Measurements from ENCODE around the gene MSX1.

The MSX1 gene

DNA sequence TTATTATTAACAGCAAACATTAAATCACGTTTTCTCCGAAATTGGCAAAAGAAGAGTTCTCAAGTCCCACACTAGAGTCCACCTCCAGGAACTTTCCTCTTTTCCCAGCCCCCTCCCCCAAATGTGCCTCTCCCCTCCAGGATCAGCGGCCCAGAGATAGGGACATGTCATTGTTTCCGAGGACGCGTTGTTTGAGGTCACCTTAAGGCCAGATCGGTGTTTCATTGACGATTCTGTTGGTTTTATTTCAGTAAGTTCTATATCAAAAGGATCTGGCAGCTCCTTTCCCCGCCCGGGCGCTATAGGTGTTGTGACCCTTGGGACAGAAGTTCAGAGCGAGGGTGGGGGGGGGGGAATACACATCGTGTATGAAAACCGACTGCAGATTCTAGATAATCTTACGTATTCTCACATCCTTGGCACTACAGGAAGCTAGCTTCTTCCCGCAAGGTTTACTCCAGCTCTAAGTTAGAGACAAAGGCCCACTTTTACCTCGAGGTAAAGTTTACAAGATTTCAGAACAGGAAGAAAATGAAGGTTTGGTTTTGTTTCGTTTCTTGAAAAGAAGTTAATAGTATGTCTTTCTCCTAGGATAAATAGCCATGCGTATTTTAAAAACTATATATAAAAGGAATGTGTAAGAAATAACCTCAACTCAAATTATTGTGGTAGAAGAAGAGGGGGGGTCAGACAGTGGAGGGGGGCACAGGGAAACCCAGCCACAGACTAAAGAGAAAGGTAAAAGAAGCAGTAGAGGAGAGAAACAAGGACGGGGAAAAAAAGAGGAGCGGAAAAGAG lies 739 bp upstream of the MSX1 start:
- Mint-ChIP-seq H3K27ac (peak overlapping the region; percentile 62), H3K9me3 (peaks cover 5% of the 10 kb centered on the region), H3K36me3 (ENCODE audit: low read depth) (peaks cover 10% of the 10 kb centered on the region), H3K27me3 (ENCODE audit: low read depth) (peaks cover 80% of the 10 kb centered on the region), H3K4me3 (peak overlapping the region; percentile 37), H3K4me1 (ENCODE audit: low read depth) (peaks cover 11% of the 10 kb centered on the region)

DNA sequence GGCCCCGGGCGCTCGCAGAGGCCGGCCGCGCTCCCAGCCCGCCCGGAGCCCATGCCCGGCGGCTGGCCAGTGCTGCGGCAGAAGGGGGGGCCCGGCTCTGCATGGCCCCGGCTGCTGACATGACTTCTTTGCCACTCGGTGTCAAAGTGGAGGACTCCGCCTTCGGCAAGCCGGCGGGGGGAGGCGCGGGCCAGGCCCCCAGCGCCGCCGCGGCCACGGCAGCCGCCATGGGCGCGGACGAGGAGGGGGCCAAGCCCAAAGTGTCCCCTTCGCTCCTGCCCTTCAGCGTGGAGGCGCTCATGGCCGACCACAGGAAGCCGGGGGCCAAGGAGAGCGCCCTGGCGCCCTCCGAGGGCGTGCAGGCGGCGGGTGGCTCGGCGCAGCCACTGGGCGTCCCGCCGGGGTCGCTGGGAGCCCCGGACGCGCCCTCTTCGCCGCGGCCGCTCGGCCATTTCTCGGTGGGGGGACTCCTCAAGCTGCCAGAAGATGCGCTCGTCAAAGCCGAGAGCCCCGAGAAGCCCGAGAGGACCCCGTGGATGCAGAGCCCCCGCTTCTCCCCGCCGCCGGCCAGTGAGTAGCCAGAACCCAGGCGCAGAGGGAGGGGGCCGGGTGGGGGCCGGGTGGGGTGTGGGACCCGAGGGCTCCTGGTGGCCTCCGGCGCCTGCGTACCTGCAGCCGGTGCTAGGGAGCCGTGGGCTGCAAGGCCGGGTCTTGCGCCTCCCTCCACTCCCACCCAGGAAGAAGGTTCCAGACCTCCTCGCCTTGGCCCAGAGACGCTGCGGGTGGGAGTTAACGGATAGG lies 534 bp downstream of the MSX1 start:
- peaks cover 10% of the 10 kb centered on the region for H3K36me3 Mint-ChIP-seq (ENCODE audit: low read depth)
- no peak overlapping the region for H3K27ac Mint-ChIP-seq
- H3K4me1 Mint-ChIP-seq (ENCODE audit: low read depth), result peaks cover 11% of the 10 kb centered on the region
- peaks cover 85% of the 10 kb centered on the region for H3K27me3 Mint-ChIP-seq (ENCODE audit: low read depth)
- H3K4me3 Mint-ChIP-seq, result no peak overlapping the region
- H3K9me3 Mint-ChIP-seq, result peaks cover 5% of the 10 kb centered on the region

DNA sequence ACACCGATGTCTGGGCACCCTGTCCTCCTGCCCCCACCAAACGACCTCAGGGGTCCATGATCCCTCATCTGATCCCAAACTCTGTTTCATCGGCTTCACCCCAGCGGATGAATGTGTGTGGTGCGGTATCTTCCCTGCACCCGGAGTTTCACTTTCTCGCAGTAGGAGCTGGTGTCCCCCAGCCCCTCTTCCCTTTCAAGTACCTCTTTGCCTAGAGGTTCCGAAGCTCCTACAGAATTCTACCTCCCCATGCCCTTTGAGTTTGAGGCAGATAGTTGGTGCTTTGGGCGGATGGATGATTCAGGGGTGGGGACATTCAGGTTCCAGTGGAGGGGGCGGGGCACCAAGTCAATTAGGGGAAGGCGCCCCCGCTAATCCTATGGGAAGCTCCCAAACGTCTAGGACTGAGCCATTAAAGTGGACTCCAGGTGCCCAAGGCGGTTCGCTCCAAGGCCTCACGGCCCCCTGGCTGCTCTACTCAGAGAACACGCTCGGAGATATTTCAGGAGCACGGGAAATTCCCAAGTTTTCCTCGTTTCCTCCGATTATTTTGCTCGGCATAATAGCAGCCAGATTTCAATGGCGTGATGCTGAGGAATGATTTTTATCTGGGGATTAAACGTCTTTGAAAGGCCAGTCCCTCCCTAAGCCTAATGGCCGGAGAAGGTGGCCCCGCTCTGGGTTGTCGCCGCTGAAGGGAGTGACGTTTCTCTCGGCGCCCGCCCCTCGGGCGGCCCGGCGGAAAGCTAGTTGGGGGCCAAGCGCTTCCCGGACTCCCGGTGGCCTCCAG lies 1.3 kb downstream of the MSX1 start:
- no peak overlapping the region for H3K27ac Mint-ChIP-seq
- H3K36me3 Mint-ChIP-seq (ENCODE audit: low read depth), result peaks cover 10% of the 10 kb centered on the region
- peaks cover 86% of the 10 kb centered on the region for H3K27me3 Mint-ChIP-seq (ENCODE audit: low read depth)
- peak overlapping the region; percentile 10 for H3K4me3 Mint-ChIP-seq
- peaks cover 11% of the 10 kb centered on the region for H3K4me1 Mint-ChIP-seq (ENCODE audit: low read depth)
- peaks cover 5% of the 10 kb centered on the region for H3K9me3 Mint-ChIP-seq

DNA sequence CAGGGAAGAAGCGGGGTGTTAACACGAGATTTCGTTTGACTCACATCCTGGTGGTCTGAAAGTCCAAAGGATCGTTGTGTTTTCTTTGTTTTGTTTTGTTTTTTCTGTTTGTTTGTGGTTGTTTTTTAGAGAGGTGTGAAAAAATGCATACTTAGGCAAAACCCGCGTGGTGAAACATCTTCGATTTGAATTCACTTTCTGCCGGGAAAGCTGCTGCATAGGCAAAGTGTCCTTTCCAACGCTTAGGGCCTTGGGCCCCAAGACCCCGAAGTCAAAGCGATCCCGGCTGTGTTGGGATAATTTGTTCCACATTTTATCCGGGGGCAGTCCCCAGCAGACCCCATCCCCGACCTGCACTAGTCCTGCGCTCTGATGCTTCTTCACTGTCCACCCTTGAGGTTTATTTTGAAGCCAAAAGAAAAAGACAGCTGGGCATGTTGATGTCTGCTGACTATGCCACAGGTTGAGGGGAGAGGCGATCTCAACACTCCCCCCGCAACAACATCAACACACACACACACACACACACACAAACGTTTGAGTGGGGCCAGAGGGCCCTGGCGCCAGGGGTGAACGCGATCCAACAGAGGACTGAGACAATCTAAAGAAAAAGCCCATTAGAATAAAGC lies 2.0 kb downstream of the MSX1 start:
- H3K4me3 Mint-ChIP-seq, result no peak overlapping the region
- peaks cover 10% of the 10 kb centered on the region for H3K4me1 Mint-ChIP-seq (ENCODE audit: low read depth)
- H3K27me3 Mint-ChIP-seq (ENCODE audit: low read depth), result peaks cover 86% of the 10 kb centered on the region

DNA sequence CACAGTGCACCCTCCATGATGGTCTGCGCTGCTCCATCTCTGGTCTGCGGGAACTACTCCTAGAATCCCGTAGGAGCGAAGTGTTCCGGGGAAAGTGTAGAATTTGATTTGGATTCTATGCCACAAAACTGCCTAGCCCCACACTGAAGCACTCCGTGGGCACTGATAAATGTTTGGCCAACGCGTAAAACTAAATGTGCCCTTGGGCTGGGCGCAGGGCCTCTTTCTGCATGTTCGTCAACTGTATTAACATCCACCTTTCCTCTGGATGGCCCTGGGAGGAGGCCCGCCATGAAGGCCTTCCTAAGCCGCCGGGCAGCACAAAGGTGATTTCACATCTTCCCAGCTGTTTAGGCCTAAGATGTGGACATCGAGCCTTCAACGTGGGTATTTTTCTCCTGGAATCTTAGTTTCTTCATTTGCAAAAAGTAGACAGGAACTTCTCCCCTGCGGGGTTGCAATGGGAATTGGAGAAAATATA lies 2.6 kb downstream of the MSX1 start:
- H3K27ac Mint-ChIP-seq, result no peak overlapping the region
- H3K27me3 Mint-ChIP-seq (ENCODE audit: low read depth), result peaks cover 85% of the 10 kb centered on the region
- peaks cover 4% of the 10 kb centered on the region for H3K9me3 Mint-ChIP-seq
- peaks cover 8% of the 10 kb centered on the region for H3K4me1 Mint-ChIP-seq (ENCODE audit: low read depth)
- peaks cover 6% of the 10 kb centered on the region for H3K36me3 Mint-ChIP-seq (ENCODE audit: low read depth)
- H3K4me3 Mint-ChIP-seq, result no peak overlapping the region

More for the DNA sequence above, 2.0 kb downstream of the MSX1 start:
- Mint-ChIP-seq H3K36me3 (ENCODE audit: low read depth) (peaks cover 9% of the 10 kb centered on the region), H3K9me3 (peaks cover 5% of the 10 kb centered on the region), H3K27ac (no peak overlapping the region)

DNA sequence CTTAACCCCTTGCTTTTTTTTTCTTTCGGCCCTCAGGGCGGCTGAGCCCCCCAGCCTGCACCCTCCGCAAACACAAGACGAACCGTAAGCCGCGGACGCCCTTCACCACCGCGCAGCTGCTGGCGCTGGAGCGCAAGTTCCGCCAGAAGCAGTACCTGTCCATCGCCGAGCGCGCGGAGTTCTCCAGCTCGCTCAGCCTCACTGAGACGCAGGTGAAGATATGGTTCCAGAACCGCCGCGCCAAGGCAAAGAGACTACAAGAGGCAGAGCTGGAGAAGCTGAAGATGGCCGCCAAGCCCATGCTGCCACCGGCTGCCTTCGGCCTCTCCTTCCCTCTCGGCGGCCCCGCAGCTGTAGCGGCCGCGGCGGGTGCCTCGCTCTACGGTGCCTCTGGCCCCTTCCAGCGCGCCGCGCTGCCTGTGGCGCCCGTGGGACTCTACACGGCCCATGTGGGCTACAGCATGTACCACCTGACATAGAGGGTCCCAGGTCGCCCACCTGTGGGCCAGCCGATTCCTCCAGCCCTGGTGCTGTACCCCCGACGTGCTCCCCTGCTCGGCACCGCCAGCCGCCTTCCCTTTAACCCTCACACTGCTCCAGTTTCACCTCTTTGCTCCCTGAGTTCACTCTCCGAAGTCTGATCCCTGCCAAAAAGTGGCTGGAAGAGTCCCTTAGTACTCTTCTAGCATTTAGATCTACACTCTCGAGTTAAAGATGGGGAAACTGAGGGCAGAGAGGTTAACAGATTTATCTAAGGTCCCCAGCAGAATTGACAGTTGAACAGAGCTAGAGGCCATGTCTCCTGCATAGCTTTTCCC lies 3.4 kb downstream of the MSX1 start:
- H3K27ac Mint-ChIP-seq, result no peak overlapping the region
- peaks cover 8% of the 10 kb centered on the region for H3K4me1 Mint-ChIP-seq (ENCODE audit: low read depth)
- H3K27me3 Mint-ChIP-seq (ENCODE audit: low read depth), result peaks cover 78% of the 10 kb centered on the region
- peaks cover 3% of the 10 kb centered on the region for H3K36me3 Mint-ChIP-seq (ENCODE audit: low read depth)
- no peaks in the 10 kb centered on the region for H3K9me3 Mint-ChIP-seq
- no peak overlapping the region for H3K4me3 Mint-ChIP-seq

DNA sequence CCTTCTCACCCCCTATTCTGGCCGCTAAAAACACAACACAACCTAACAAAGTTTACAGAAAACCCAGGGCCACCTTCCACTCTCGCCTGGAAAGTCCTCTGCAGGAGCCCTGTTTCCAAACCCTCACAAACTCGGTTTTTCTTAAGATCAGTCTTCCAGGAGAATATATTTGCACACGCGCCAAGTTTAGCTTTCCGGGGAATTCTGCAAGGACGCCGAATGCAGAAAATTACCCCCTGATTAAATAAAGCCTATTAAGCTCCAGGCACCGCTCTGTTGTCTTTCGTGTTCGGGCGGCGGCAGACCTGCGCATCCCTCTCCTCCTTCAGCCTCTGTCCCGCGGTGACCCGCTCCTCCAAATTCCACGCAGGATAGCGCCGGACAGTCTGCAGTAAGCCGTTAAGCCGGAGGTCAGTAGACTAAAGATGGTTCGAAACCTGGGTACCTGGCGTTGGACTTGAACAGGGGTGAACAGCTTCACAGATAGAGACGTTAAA lies 5.0 kb downstream of the MSX1 start:
- Mint-ChIP-seq H3K27me3 (ENCODE audit: low read depth) (peaks cover 73% of the 10 kb centered on the region), H3K9me3 (no peaks in the 10 kb centered on the region), H3K27ac (no peak overlapping the region), H3K4me3 (no peak overlapping the region), H3K36me3 (ENCODE audit: low read depth) (peaks cover 5% of the 10 kb centered on the region), H3K4me1 (ENCODE audit: low read depth) (peaks cover 4% of the 10 kb centered on the region)

DNA sequence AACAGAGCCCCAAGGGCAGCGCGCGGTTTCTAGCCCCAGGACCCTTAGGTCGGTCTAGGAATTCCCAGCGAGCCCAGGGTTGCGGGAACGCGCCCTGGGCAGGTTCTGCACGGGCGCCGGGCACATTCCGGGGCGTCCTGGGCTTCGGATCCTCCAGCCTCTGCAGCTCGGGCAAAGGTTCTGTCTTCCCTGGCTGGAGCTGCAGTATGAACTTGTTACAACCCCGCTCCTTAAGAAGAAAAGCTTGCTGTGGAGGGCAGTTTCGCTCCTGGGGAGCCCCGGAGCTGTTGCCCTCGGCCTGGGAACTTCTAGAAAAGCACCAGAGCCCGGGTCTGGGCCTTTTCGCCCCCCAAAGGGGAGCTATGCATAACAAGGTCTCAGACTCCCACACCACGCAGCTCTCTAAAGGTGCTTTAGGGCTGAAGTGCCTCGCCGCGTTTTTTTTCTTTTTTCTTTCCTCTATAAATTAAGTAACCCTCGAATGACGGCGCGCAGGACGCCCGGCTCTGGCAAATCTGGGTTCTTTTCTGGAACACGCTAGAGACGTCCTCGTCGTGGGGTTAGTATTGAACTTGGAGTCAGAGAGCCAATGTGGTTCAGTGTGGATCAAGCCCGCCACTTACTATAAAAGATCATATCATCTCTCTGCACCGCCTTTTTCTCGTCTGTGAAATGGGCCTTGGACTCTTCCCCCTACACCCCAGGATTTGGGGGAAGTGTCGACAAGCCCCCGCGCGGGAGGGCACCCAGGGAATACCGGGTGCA lies 5.7 kb downstream of the MSX1 start:
- H3K9me3 Mint-ChIP-seq, result no peaks in the 10 kb centered on the region
- H3K36me3 Mint-ChIP-seq (ENCODE audit: low read depth), result peaks cover 5% of the 10 kb centered on the region
- peaks cover 80% of the 10 kb centered on the region for H3K27me3 Mint-ChIP-seq (ENCODE audit: low read depth)
- H3K4me3 Mint-ChIP-seq, result no peak overlapping the region
- no peak overlapping the region for H3K27ac Mint-ChIP-seq
- peaks cover 4% of the 10 kb centered on the region for H3K4me1 Mint-ChIP-seq (ENCODE audit: low read depth)

DNA sequence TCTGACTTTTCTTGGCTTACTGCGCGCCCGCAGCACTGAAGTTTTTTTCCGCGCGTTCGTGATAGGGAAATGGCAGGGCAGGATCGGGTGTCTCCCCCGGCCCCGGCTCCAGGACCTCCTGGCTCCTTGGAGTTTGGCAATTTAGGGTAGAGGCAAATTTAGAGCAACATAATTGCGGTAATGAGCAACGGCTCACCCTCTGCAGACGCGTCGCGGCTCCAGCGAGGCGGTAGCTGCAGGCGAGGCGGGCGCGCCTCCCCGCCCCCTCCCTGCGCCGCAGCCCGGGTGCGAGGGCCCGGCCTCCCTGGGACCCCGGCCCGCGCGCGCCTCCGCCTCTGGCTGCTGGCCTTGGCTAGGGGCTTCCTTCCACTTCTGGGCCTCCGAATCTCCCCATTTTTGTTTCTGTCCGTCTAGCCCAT lies 6.2 kb downstream of the MSX1 start:
- Mint-ChIP-seq H3K4me1 (ENCODE audit: low read depth) (peaks cover 1% of the 10 kb centered on the region), H3K4me3 (no peak overlapping the region), H3K9me3 (no peaks in the 10 kb centered on the region), H3K27me3 (ENCODE audit: low read depth) (peaks cover 82% of the 10 kb centered on the region), H3K27ac (peak overlapping the region; percentile 70), H3K36me3 (ENCODE audit: low read depth) (peaks cover 3% of the 10 kb centered on the region)

DNA sequence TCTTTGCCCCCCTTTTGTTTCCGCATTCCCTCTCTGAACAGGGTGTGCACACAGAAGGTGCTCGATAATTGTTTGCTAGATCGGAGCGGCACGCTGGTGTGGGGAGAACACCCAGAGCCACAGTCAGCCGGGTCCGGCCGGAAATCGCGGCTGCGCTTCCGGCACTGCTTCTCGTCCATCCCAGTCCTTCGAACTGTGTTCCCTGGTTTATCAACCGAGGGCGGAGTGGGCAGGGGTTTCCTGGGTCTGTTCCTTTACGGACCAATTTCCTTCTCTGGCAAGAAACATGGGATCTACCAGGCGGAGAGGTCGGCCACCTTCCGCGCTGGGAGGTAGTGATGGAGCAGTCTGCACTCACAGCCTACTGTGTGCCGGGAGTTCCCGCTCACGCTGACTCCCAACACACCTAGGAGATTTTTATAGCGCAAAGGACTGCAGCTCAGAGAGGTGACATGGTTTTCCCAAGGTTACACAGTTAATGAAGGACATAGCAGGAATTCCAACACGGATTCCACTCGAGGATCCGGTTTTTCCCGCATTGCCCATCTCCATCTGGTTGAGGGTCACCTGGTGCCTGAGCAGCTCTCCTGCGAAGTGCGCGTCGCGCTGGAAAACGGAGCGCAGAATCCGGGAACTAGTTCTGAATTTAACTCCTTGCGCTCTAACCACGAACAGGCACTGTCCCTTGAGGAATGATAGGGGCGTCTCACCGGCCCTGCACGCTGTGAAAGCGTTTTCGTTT lies 6.8 kb downstream of the MSX1 start:
- H3K27ac Mint-ChIP-seq, result peak overlapping the region; percentile 70
- H3K36me3 Mint-ChIP-seq (ENCODE audit: low read depth), result peaks cover 3% of the 10 kb centered on the region
- no peak overlapping the region for H3K4me3 Mint-ChIP-seq
- H3K9me3 Mint-ChIP-seq, result no peaks in the 10 kb centered on the region
- H3K27me3 Mint-ChIP-seq (ENCODE audit: low read depth), result peaks cover 82% of the 10 kb centered on the region
- peaks cover 1% of the 10 kb centered on the region for H3K4me1 Mint-ChIP-seq (ENCODE audit: low read depth)

DNA sequence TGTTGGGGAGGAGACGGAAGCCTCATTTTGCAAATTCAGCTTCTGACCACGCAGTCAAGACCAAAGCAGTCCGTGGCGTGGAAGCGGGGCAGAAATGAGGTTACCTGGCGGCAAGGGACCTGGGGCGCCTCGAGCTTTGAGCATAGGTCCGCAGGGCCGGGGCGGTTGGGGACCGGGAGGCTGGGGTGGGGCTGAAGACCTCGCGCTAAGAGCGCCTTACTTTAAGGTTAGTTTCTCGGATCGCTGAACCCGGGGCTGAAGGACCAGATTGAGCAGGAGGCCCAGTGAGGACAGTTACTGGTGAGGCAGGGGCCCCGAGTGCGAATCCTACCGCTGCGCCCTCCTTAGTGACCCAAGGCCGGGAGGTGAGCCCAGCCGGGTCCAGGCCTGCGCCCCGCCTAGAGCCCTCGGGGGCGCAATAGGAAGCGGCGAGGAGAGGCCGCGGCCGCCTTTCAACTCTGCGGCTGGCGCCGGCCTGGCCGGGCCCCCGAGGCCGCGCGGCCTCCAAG lies 7.5 kb downstream of the MSX1 start:
- Mint-ChIP-seq H3K27me3 (ENCODE audit: low read depth) (peaks cover 82% of the 10 kb centered on the region), H3K4me3 (no peak overlapping the region), H3K9me3 (no peaks in the 10 kb centered on the region), H3K36me3 (ENCODE audit: low read depth) (peaks cover 2% of the 10 kb centered on the region), H3K4me1 (ENCODE audit: low read depth) (no peaks in the 10 kb centered on the region), H3K27ac (no peak overlapping the region)

DNA sequence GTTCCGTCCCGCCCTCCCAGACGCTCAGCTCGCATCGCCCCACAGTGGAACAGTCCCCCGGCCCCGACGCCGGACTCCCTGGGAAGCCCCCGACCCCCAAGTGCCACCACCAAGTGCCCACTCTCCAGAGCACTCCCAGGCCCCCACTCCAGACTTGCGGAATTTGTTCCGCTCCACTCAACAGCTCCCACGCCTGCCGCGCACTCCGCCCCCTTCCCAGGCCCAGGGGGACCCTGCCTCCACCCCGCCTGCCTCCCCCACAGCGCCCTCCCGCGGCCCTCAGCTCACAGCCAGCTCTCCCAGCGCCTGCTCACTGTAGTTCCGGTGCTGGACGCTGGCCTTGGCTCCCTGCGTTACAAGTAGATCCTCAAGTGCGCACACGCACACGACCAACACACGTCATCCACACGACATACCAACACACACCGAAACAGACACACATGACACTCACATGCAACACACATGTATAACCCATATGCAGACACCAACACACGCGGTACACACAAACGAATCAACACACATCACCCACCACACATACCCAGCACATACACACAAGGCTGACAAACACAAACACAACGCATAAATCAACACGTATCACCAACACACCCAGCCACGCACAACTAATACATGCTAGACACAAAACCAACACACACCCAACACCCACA lies 8.0 kb downstream of the MSX1 start:
- Mint-ChIP-seq H3K4me1 (ENCODE audit: low read depth) (no peaks in the 10 kb centered on the region), H3K27me3 (ENCODE audit: low read depth) (peaks cover 81% of the 10 kb centered on the region), H3K9me3 (no peaks in the 10 kb centered on the region), H3K27ac (no peak overlapping the region), H3K4me3 (no peak overlapping the region), H3K36me3 (ENCODE audit: low read depth) (peaks cover 2% of the 10 kb centered on the region)

Data from T-helper 1 cell treated with Interleukin-12 subunit alpha and Interleukin-12 subunit beta and Interleukin-4 antibody, amounts not matched to agents 30 μg/mL and 1 μg/mL, for 36 hours (primary cell).